Smooth muscle cell of the brain vasculature (primary cell): ENCODE data around the gene RNU5B-1.

Source experiments
- DNase-seq: peaks from one replicate; pipeline ENCODE4 v3.0.0-alpha.2; 2012; ENCODE audit warnings: low read depth, low spot score

Gene RNU5B-1

DNA sequence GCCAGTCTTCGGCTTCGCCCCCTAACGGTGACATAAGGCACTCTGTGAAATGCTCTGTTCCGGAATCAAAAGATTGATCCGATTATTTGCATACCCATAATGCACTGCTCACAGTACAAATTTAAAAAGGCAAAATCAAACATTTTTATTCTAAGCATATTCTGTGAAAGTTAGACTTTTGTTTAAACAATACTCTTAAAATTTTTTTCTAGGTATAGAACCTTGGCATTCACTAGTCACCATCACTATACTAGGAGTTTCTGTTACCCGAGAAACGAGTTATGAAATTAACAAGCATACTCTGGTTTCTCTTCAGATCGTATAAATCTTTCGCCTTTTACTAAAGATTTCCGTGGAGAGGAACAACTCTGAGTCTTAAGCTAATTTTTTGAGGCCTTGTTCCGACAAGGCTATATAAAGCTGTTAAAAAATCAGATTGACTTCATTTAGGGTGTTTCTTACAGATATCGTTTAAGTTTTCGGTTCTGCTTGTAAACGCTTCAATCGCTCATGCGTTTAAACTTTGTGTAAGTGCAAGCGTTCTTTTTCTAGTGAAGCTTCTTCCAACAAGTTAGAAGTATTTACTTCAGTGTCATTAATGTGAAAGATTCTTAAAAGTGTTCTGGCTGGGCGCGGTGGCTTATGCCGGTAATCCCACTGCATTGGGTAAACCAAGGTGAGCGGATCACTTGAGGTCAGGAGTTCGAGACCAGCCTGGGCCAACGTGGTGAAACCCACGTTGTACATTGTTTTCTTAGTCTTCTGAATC, at the start of gene RNU5B-1:
Gene RNU5B-1, plus strand, starts transcription at position 297 of the 769 bp plus-strand sequence.
- peak; percentile 85 for DNase-seq

DNA sequence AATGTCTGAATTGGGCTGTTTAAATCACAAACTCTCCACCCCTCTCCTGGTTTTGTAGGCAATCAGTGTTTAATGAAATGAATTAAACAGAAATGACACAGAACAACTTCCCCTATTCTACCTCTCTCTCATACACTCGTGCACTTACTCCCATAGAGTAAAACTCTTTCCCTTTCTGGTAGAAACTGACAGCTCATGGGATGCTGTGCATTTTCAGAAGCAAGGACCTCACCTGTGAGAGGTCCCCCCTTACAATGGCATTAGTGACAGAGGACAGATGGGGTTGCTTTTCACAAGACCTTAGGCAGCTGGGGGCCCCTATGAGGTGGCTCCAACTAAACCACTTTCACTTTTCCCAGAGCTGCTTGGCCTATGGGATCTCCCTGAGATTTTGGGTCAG, 49.7 kb upstream of the RNU5B-1 start:
- DNase-seq, result no peak

GRCh38 chr15:65255486-65256140, 48.9 kb upstream of the RNU5B-1 start:
- DNase-seq, result no peak

DNA sequence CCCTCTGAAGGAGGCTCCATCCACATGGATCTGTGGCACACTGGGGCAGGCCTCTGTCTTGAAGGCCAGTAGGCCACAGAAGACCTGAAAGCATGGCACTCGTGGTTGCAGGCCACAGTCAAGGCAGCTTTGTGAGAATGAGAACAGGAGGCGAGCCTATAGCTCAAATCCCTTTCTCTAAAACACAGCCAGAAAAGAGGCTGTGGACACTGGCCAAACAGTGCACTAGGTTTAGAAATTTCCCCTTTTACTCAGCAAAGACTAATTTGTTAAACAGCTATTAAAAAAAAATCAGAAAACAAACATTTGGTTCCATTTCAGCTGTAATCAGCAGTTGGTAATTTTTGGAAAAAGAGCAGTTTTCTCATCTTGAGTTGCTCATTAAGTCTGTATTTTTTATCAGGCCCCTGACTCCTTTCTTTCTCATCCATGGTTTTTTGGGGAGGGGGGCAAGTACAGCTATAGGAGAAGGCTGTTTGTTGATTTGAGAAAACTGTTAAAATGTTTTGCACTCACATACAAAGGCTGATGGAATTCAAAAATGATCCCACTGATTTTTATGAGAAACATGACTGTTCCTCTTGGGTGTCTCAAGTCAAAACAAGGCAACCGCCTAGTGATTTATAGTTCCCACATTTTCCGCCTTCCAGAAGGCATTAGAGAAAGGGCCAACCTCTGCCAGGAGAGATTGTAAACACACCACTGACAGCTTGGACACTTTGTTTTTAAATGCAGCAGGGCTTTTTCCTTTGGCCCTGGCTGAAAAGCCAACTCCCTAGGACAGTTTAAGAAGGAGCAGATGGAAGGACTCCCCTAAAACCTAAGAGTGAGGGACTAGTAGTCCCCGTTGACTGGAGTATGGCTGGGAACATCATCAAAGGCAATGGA, 45.9 kb upstream of the RNU5B-1 start:
- DNase-seq, result no peak

DNA sequence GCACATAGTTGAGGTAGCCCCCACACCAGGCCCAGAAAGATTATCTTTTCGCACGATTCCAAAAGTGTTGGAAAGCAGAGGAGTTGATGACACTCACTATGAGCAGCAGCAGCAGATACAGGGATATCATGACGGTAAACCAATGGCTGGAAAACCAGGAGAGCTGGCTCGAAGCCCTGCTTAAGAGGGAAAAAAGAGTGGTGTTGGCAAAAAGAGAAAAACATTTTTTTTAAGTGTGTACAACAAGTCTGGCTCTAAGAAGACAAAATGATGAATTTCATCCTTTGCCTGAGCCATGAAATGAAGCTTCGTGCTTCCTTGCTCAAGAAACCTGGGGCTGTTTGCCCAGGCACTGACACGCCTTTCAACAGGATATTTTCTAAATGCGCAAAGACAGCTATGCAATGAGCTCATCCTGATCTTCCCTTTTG, 45.1 kb upstream of the RNU5B-1 start:
- DNase-seq, result no peak

DNA sequence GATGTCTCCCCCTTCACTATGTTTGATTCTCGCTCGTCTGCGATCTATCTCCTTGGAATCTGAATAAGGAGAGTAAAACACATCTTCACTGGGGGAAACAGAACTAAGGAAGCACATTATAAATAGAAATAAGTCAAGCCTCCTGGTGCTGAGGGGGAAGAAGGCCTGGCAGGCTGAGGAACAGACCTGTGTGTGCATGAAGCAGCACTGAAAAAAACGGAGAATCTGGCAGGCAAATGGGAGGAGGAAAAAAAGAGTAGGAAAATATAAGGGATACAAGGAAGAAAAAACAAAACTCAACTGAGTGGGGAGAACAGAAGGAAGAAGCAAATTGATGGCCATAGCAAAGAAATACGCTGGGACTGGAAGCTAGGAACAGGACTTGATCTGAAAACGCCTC, 43.5 kb upstream of the RNU5B-1 start:
- DNase-seq, result no peak

DNA sequence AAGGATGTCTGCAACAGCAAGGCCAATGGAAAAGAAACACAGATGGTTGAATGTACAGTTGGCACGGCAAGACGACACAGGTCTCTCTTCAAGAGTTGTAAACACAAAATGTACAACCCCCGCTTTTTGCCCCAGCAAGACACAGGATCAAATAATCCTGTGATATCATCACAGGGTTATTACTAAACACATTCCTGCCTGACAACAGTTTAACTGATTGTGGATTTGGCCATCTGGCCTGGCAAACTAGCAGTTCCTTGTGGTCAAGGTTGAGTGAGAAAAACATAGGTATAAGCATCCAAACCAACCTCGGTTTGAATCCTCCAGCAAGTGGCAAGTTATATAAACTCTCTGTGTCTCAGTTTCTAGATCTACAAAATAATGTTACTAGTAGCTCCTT, 41.2 kb upstream of the RNU5B-1 start:
- no peak for DNase-seq

DNA sequence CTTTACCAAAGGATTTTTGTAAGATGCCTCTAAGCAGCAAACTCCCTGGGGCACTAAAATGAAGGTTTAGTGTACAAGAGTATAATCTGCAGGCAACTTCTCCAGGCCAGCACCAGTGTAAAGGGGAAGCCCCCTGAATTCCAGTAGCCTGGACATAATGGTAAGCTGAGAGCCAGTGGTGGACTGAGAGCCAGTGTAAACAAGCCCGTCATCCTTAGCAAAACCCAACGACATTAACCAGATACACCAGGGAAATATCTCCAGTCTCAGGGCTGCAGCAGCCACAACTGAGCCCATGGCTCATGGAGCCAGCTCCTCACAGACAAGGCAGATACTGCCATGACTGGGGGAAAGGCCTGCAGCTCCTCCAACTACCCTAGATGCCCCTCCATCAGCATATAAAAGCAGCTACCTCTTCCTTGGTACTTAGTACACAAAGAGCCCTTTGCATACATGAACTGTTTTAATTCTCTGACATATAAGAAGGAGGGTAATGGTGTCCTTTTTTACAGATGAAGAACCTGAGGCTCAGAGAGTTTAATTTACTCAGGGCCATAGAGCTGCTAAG, 39.5 kb upstream of the RNU5B-1 start:
- no peak for DNase-seq

- no peak for DNase-seq
These were observed 38.0 kb upstream of the RNU5B-1 start for GRCh38 chr15:65266469-65266868.

DNA sequence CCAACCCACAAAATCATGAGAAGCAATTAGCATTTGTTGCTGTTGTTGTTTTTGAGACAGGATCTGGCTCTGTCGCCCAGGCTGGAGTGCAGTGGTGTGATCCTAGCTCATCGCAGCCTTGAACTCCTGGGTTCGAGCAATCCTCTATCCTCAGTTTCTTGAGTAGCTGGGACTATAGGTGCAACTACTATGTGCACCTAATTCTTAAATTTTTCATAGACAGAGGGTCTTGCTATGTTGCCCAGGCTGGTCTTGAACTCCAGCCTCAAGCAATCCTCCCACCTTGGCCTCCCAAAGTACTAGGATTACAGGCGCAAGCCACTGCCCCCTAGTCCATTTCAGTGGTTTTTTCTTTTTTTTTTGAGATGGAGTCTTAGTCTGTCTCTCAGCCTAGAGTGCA, 36.1 kb upstream of the RNU5B-1 start:
- DNase-seq, result no peak

DNA sequence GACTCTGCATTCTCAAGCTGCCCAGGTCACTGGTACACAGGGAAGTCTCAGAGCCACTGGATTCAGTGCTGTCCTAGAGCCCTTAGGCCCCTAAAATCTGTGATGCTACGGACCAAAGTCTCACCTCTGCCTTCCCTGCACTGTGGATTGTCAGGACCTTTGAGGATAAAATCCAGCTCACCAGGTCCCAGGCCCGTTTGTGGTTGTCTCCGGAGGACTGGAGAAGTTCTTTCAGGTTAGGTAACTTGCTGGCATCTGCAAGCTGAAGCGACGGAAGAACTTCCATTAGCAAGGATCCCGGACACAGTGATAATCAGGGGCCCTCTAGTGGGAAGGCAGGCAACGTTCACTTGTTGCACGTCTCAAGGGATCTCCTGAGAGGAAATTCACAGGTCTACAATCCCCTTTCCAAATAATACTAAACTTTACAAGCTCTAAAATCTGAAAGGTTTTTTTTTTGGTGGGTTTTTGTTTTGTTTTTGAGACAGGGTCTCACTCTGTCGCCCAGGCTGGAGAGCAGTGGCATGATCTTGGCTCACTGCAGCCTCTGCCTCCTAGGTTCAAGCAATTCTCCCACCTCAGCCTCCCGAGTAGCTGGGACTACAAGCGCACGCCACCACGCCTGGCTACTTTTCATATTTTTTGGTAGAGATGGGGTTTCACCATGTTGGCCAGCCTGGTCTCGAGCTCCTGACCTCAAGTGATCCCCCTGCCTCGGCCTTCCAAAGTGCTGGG, 33.5 kb upstream of the RNU5B-1 start:
- DNase-seq, result peak; percentile 63

- DNase-seq, result no peak
These were observed 29.3 kb upstream of the RNU5B-1 start for GRCh38 chr15:65275104-65275727.

DNA sequence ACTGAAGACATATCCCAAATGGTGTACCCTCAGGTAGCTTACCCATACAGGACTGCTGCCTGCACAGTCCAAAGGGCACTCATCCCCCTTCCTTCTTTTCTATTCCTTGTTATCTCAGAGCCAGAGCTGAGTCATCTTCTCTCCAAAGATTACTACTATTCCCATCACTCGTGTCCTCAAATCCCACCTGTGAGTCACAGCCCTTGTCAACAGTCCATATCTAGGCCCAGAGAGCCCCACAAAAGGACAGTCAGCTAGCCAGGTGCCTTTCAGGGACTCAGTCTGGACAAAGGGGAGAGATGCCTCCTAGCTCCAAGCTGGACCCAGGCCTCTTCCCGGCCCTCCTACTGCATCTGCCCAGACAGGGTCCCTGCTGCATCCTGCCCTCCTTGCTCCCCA, 28.8 kb upstream of the RNU5B-1 start:
- no peak for DNase-seq

DNA sequence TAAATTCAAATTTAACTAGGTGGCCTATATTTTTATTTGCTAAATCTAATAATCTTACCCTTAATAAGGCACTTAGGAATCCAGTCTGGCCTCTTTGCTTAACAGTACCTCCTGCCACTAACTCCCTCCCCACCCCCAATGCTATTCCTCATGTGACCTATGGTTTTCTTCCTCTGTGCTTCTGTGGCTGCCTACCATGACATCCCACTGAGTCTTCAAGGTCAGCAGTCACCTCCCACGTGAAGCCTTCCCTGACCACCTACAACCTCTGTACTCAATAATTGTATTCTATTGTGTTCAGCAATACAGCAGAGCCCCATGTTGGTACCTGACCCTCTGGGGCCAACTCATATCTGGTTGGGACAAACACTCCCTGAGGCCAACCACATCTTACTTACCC, 27.5 kb upstream of the RNU5B-1 start:
- DNase-seq, result no peak

GRCh38 chr15:65278480-65278879, 26.0 kb upstream of the RNU5B-1 start:
- DNase-seq, result no peak

GRCh38 chr15:65285291-65286068, 19.0 kb upstream of the RNU5B-1 start:
- DNase-seq, result no peak

DNA sequence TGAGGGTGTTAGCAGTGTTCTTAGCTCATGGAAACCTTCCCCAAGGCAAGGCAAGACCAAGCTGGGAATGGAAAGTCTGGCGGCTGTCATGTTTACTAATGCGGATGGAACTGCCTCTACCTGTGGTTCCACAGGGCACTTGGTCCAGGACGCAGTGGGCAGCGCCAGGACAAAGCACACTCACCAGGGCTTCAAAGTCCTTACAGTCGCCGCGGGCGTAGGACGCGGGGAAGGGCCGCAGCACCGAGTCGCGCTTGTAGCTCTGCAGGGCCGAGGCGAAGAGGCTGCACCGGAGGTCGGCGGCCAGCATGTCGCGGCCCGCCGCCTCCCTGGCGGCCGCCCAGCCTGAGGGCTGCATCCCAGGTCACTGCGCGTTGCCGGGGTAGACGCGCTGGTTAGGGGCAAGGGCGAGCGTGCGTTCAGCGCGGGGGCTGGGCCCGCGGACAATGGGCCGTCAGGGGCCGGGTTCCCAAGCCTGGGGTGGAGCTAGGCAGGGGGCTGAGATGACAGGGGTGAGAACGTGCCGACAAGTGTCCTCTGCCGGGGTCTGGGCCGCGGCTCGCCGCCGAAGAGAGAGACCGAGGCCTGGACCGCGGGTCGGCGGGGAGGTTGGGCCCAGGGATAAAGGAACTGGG, 18.3 kb upstream of the RNU5B-1 start:
- DNase-seq, result no peak

GRCh38 chr15:65286704-65287519, 17.6 kb upstream of the RNU5B-1 start, which contains the start of gene PARP16:
Gene PARP16, minus strand, starts transcription at chr15:65286883. Its CDS starts 457 bp downstream, at chr15:65286426.
- DNase-seq, result peak; percentile 29

- no peak for DNase-seq
These were observed 17.0 kb upstream of the RNU5B-1 start for GRCh38 chr15:65287520-65287855.
